HEK293T (cell line): Measurements from ENCODE around the gene AMY1A.
"Not testable (repeated sequence)": the region's sequence is repeated elsewhere in the genome, so short reads cannot be mapped to it uniquely, and the experiment has no call there.

Experiments
- CTCF ChIA-PET: fragments of 350-600 bp; formaldehyde crosslinking; extraction: SDS; loops from one replicate; lab custom pipeline; 2021; ENCODE audit warnings: antibody characterized with exemption, inconsistent platforms; lab: Yijun Ruan, JAX
- POLR2A ChIA-PET: fragments of 350-600 bp; formaldehyde crosslinking; extraction: SDS; loops from one replicate; lab custom pipeline; 2020; ENCODE audit warnings: antibody characterized with exemption, inconsistent platforms; lab: Yijun Ruan, JAX
- DNase-seq: peaks from one replicate; pipeline ENCODE4 v3.0.0; 2012; ENCODE audit warnings: mixed read lengths; ENCODE audit errors: extremely low spot score
- FOXK2 ChIP-seq: fragments of 450-650 bp; IDR thresholded peaks from 2 replicates; pipeline ENCODE4 v1.6.1; 2016; ENCODE audit warnings: mild to moderate bottlenecking
- FOXM1 ChIP-seq: fragments of 450-650 bp; IDR thresholded peaks from 2 replicates; pipeline ENCODE4 v1.6.1; 2017; ENCODE audit warnings: mild to moderate bottlenecking, borderline replicate concordance
- HDGF ChIP-seq: fragments of 450-650 bp; IDR thresholded peaks from 2 replicates; pipeline ENCODE4 v1.6.1; 2017; ENCODE audit warnings: antibody characterized with exemption, borderline replicate concordance
- LEF1 ChIP-seq: fragments of 450-650 bp; IDR thresholded peaks from 2 replicates; pipeline ENCODE4 v1.6.1; 2017; ENCODE audit warnings: mild to moderate bottlenecking, borderline replicate concordance
- PKNOX1 ChIP-seq: fragments of 450-650 bp; IDR thresholded peaks from 2 replicates; pipeline ENCODE4 v1.6.1; 2016
- SP1 ChIP-seq: fragments of 450-650 bp; IDR thresholded peaks from 2 replicates; pipeline ENCODE4 v1.6.1; 2017
- SUZ12 ChIP-seq: fragments of 450-650 bp; IDR thresholded peaks from 2 replicates; pipeline ENCODE4 v1.6.1; 2016; ENCODE audit warnings: mild to moderate bottlenecking
- TARDBP ChIP-seq: fragments of 450-650 bp; IDR thresholded peaks from 2 replicates; pipeline ENCODE4 v1.6.1; 2016

AMY1A gene

GRCh38 chr1:103655460-103655859 lies at the start of gene AMY1A:
AMY1A (plus strand) TSS chr1:103655760; CDS start chr1:103656331, 571 bp downstream.
- CTCF ChIA-PET, DNase-seq, POLR2A ChIA-PET: not testable (repeated sequence)

GRCh38 chr1:103616362-103616761 lies 39.2 kb upstream of the AMY1A start:
- DNase-seq, result no peak
- CTCF ChIA-PET, result interaction anchor here (0.6 kb wide), 1 partner anchor 844 kb away, joined by 3 read pairs; no protein-coding TSS in a partner anchor
- TF ChIP-seq FOXK2, result no peak
- no peak for TF ChIP-seq LEF1
- TF ChIP-seq PKNOX1, result no peak
- no peak for TF ChIP-seq SP1
- TF ChIP-seq FOXM1, result no peak
- no peak for TF ChIP-seq TARDBP
- no peak for TF ChIP-seq SUZ12
- no peak for TF ChIP-seq HDGF
- POLR2A ChIA-PET, result no interaction called here

- CTCF ChIA-PET, POLR2A ChIA-PET, DNase-seq: not testable (repeated sequence)
Observed at GRCh38 chr1:103616994-103617477, 38.5 kb upstream of the AMY1A start, which contains the start of gene AMY2A. AMY2A (plus strand) TSS chr1:103617427; CDS start chr1:103617441, 14 bp downstream.

GRCh38 chr1:103627436-103627835 lies 28.1 kb upstream of the AMY1A start:
- DNase-seq, CTCF ChIA-PET, POLR2A ChIA-PET: not testable (repeated sequence)

- DNase-seq, POLR2A ChIA-PET, CTCF ChIA-PET: not testable (repeated sequence)
Observed at GRCh38 chr1:103641194-103641593, 14.4 kb upstream of the AMY1A start.

- DNase-seq, POLR2A ChIA-PET, CTCF ChIA-PET: not testable (repeated sequence)
Observed at GRCh38 chr1:103643908-103644307, 11.7 kb upstream of the AMY1A start.

GRCh38 chr1:103650305-103650704 lies 5.3 kb upstream of the AMY1A start:
- POLR2A ChIA-PET, result not testable (repeated sequence)

GRCh38 chr1:103650889-103651288 lies 4.7 kb upstream of the AMY1A start:
- POLR2A ChIA-PET, CTCF ChIA-PET, DNase-seq: not testable (repeated sequence)

More at GRCh38 chr1:103650305-103650704, 5.3 kb upstream of the AMY1A start:
- CTCF ChIA-PET, DNase-seq: not testable (repeated sequence)

GRCh38 chr1:103654133-103654532 lies 1.4 kb upstream of the AMY1A start:
- POLR2A ChIA-PET, CTCF ChIA-PET, DNase-seq: not testable (repeated sequence)

- POLR2A ChIA-PET, CTCF ChIA-PET, DNase-seq: not testable (repeated sequence)
Observed at GRCh38 chr1:103676335-103676734, 20.8 kb downstream of the AMY1A start.

GRCh38 chr1:103696110-103696509 lies 40.5 kb downstream of the AMY1A start, which contains the start of gene AMY1B:
AMY1B (minus strand) TSS chr1:103696210; CDS start chr1:103695639, 571 bp downstream.
- DNase-seq, POLR2A ChIA-PET, CTCF ChIA-PET: not testable (repeated sequence)

GRCh38 chr1:103697430-103697829 lies 41.9 kb downstream of the AMY1A start:
- CTCF ChIA-PET, result not testable (repeated sequence)

GRCh38 chr1:103700669-103701068 lies 45.1 kb downstream of the AMY1A start:
- POLR2A ChIA-PET, DNase-seq, CTCF ChIA-PET: not testable (repeated sequence)

More at GRCh38 chr1:103697430-103697829, 41.9 kb downstream of the AMY1A start:
- DNase-seq, POLR2A ChIA-PET: not testable (repeated sequence)

GRCh38 chr1:103701256-103701655 lies 45.7 kb downstream of the AMY1A start:
- POLR2A ChIA-PET, DNase-seq, CTCF ChIA-PET: not testable (repeated sequence)

GRCh38 chr1:103707670-103708069 lies 52.1 kb downstream of the AMY1A start:
- POLR2A ChIA-PET, DNase-seq, CTCF ChIA-PET: not testable (repeated sequence)

GRCh38 chr1:103710381-103710780 lies 54.8 kb downstream of the AMY1A start:
- DNase-seq, CTCF ChIA-PET, POLR2A ChIA-PET: not testable (repeated sequence)
